Adipose tissue (tissue), 3 donors: ENCODE results near the gene LIMCH1. TPM values are rescaled to one million over a fixed set of nuclear protein-coding genes. Genes with fewer than 3 reads are reported as not detected.

Experiments
- polyA plus RNA-seq, 3 donors: library from polyadenylated mRNA; stranded (reverse); fragments of 200-250 nt; gene quantifications; one replicate each; pipeline ENCODE4 v1.2.3, GENCODE V29; 2013
- donor health status: healthy with polysubstance abuse.
- donor health status: Bipolar disorder and iron deficiency.
- donor health status: healthy.

LIMCH1 gene
- polyA plus RNA-seq, 3 donors = 4.2 to 62.0 (median 13.4) TPM

Other genes starting within 250 kb of the LIMCH1 start
- under 1 TPM in 1 of 3 donors, not detected in 2; 0.03 TPM for gene PHOX2B, start 210.6 kb downstream of the LIMCH1 start, polyA plus RNA-seq